ENCODE results near the gene S100PBP.

Gene S100PBP

GRCh38 chr1:32907435-32907834, 90.0 kb downstream of the S100PBP start:
- no peak overlapping the region for H3K27ac Mint-ChIP-seq
- H3K27me3 Mint-ChIP-seq = peaks cover 10% of the 10 kb centered on the region
- H3K4me3 Mint-ChIP-seq = no peak overlapping the region
- H3K36me3 Mint-ChIP-seq = no peaks in the 10 kb centered on the region
- H3K4me1 Mint-ChIP-seq = no peaks in the 10 kb centered on the region
- H3K9me3 Mint-ChIP-seq = no peaks in the 10 kb centered on the region
- no peak for DNase-seq (ENCODE audit: low spot score in 2 of 2)
- no peak for ATAC-seq (ENCODE audit: low read depth)

Measured in memory B cell (primary cell).